GM12878 (cell line): ENCODE results near the gene TNFSF11. TPM values are rescaled to one million over a fixed set of nuclear protein-coding genes. Genes with fewer than 3 reads are reported as not detected.

Experiments used
- ATAC-seq: fragments of 200-7000 bp; cut with Tn5 transposase; 3 replicates; pipeline ENCODE4 v1.9.1; 2020; ENCODE audit warnings: mild to moderate bottlenecking, moderate library complexity
- BruUV-seq: library from RNA; stranded (reverse); fragments of 400-500 nt; replicated peaks from 2 replicates; lab custom pipeline; 2021; lab: Mats Ljungman, UMichigan
- CTCF ChIA-PET: fragments of 300-600 bp; sonication (Branson Sonifier 250); formaldehyde crosslinking; extraction: SDS; loops from one replicate; lab custom pipeline; 2021; ENCODE audit warnings: inconsistent platforms; lab: Yijun Ruan, JAX
- POLR2A ChIA-PET: fragments of 350-600 bp; formaldehyde crosslinking; extraction: SDS; loops from one replicate; lab custom pipeline; 2021; ENCODE audit warnings: inconsistent platforms; lab: Charles Lee
- RAD21 ChIA-PET: fragments of 300-600 bp; sonication (Branson Sonifier 250); formaldehyde crosslinking; loops from one replicate; lab custom pipeline; 2023; ENCODE audit warnings: antibody characterized with exemption; ENCODE audit not compliant: unreplicated experiment; lab: Charles Lee
- SMC1A ChIA-PET: fragments of 300-600 bp; sonication (Branson Sonifier 250); formaldehyde crosslinking; loops from one replicate; lab custom pipeline; 2023; ENCODE audit not compliant: unreplicated experiment, uncharacterized antibody; lab: Charles Lee
- DNase-seq: peaks from one replicate; pipeline ENCODE4 v3.0.0-alpha.2; 2011; ENCODE audit warnings: low read depth, low spot score
- FAIRE-seq: peaks from 3 replicates; lab custom pipeline; 2011; peaks lifted over from hg19 to GRCh38; lab: Jason Lieb, UNC
- H2AFZ ChIP-seq: 2 replicates; pipeline ENCODE4 v1.6.0; 2011; ENCODE audit warnings: low read depth, low read length, control low read depth; ENCODE audit not compliant: control insufficient read depth
- H3K27ac ChIP-seq: 2 replicates; pipeline ENCODE4 v1.5.1; 2011; ENCODE audit warnings: control low read depth; ENCODE audit not compliant: control insufficient read depth, insufficient read depth
- H3K27me3 ChIP-seq, 2 experiments: replicated peaks in 1 of 2; 2 replicates each; pipeline versions ENCODE4 v1.6.0 to v1.6.1; 2011; ENCODE audit warnings: low read length in 1 of 2; ENCODE audit not compliant: control insufficient read depth in 2 of 2, insufficient read depth in 2 of 2
- H3K36me3 ChIP-seq, 2 experiments: 2 replicates each; pipeline ENCODE4 v1.5.1; 2011; ENCODE audit warnings: low read length in 1 of 2; ENCODE audit not compliant: control insufficient read depth in 2 of 2, insufficient read depth in 2 of 2
- H3K4me1 ChIP-seq: 2 replicates; pipeline ENCODE4 v1.6.1; 2011; ENCODE audit warnings: mild to moderate bottlenecking, low read length, moderate library complexity, mixed read lengths; ENCODE audit not compliant: control insufficient read depth, insufficient read depth
- H3K4me2 ChIP-seq: 2 replicates; pipeline ENCODE4 v1.6.0; 2011; ENCODE audit warnings: control low read depth; ENCODE audit not compliant: control insufficient read depth, insufficient read depth
- H3K4me3 ChIP-seq: fragments of 200-600 bp; sonication (generic); 2 replicates; pipeline ENCODE4 v1.5.1; 2016
- H3K79me2 ChIP-seq: 2 replicates; pipeline ENCODE4 v1.6.0; 2011; ENCODE audit warnings: low read length; ENCODE audit not compliant: control insufficient read depth, insufficient read depth
- H3K9ac ChIP-seq: 2 replicates; pipeline ENCODE4 v1.8.0; 2011; ENCODE audit warnings: low read length, control low read depth, mixed read lengths; ENCODE audit not compliant: control insufficient read depth, insufficient read depth
- H3K9me3 ChIP-seq: replicated peaks from 3 replicates; pipeline ENCODE4 v1.5.1; 2011; ENCODE audit warnings: mild to moderate bottlenecking, low read length; ENCODE audit not compliant: control insufficient read depth, insufficient read depth
- H4K20me1 ChIP-seq: 2 replicates; pipeline ENCODE4 v1.6.0; 2011; ENCODE audit not compliant: control insufficient read depth, insufficient read depth
- HDAC6 ChIP-seq: fragments of 200-600 bp; sonication (generic); IDR thresholded peaks from one replicate; pipeline ENCODE4 v1.8.0; 2017; ENCODE audit warnings: antibody characterized with exemption; ENCODE audit not compliant: unreplicated experiment
- NFYA ChIP-seq: IDR thresholded peaks from 2 replicates; pipeline ENCODE4 v1.6.1; 2011; ENCODE audit warnings: low read depth, mild to moderate bottlenecking, low read length, improper control_type of control experiment, borderline replicate concordance
- NR2C2 ChIP-seq: IDR thresholded peaks from 2 replicates; pipeline ENCODE4 v1.6.1; 2011; ENCODE audit warnings: borderline replicate concordance, low read depth; ENCODE audit not compliant: control insufficient read depth, insufficient read length
- NR2F1 ChIP-seq: fragments of 450-650 bp; conservative IDR thresholded peaks from 2 replicates; pipeline ENCODE4 v1.6.1; 2017; ENCODE audit warnings: mild to moderate bottlenecking
- POLR2AphosphoS2 ChIP-seq: IDR thresholded peaks from 2 replicates; pipeline ENCODE4 v1.6.1; 2011; ENCODE audit warnings: low read depth, mild to moderate bottlenecking, low read length, improper control_type of control experiment, moderate library complexity
- POU2F2 ChIP-seq: IDR thresholded peaks from 3 replicates; pipeline ENCODE4 v1.6.1; 2011; ENCODE audit warnings: low read depth, mild to moderate bottlenecking, low read length, borderline replicate concordance
- SIX5 ChIP-seq: IDR thresholded peaks from 2 replicates; pipeline ENCODE4 v1.6.1; 2011; ENCODE audit warnings: mild to moderate bottlenecking, low read depth, low read length, moderate library complexity; ENCODE audit not compliant: severe bottlenecking
- SMAD1 ChIP-seq: fragments of 450-650 bp; IDR thresholded peaks from 2 replicates; pipeline ENCODE4 v1.6.1; 2018; ENCODE audit warnings: mild to moderate bottlenecking, low read depth; ENCODE audit not compliant: partially characterized antibody
- ZBED1 ChIP-seq: IDR thresholded peaks from 2 replicates; pipeline ENCODE4 v1.6.1; 2016; ENCODE audit warnings: borderline replicate concordance
- whole genome bisulfite sequencing: methylation state at CpG from one replicate; pipeline ENCODE4 v1.1.6; 2016; ENCODE audit warnings: low lambda C conversion rate; ENCODE audit not compliant: insufficient replicate concordance, insufficient coverage; ENCODE audit errors: missing lambda C conversion rate; 5-methylcytosine and 5-hydroxymethylcytosine counted together
- in situ Hi-C: fragments of 300-500 bp; cut with MboI; formaldehyde crosslinking; loops from 9 replicates; pipeline ENCODE4 v1.14.3; 2018; ENCODE audit warnings: mixed read lengths
- intact Hi-C: fragments of 100-400 bp; cut with micrococcal nuclease; formaldehyde crosslinking; loops from one replicate; pipeline ENCODE4 v1.14.2; 2022; ENCODE audit not compliant: unreplicated experiment
- polyA plus RNA-seq, 11 experiments: library from polyadenylated mRNA; depleted of rRNA in 4 of 11; unstranded in 6 of 11; stranded (reverse) in 5 of 11; fragments of >200 nt; fragmentation: Nextera tagmentation in 4 of 11; fragmentation: Illumina TruSeq in 1 of 11; extraction: Ambion mirVana in 4 of 11; extraction: Trizol in 1 of 11; gene quantifications; 1 replicate in 1 of 11; 2 replicates in 10 of 11; pipeline versions ENCODE4 v1.2.1 to v1.2.3, GENCODE V29; 2011 to 2016; ENCODE audit warnings: inconsistent platforms in 2 of 11, missing spikeins in 2 of 11, low read depth in 1 of 11
- total RNA-seq, 4 experiments: library from RNA; depleted of rRNA in 3 of 4; stranded (reverse); fragments of >200 nt in 3 of 4; fragmentation: Illumina TruSeq in 1 of 4; extraction: Trizol in 1 of 4; gene quantifications; 2 replicates each; pipeline versions ENCODE4 v1.2.1 to v1.2.3, GENCODE V29; 2013 to 2021
- TF ChIP-seq, protein P1 (sequence below): IDR thresholded peaks from 2 replicates; pipeline ENCODE4 v1.6.1; 2011; ENCODE audit warnings: low read depth, mild to moderate bottlenecking, low read length, moderate library complexity, borderline replicate concordance; ENCODE audit errors: extremely low read depth

TNFSF11 gene
- total and polyA plus RNA-seq, 10 of the 15 experiments (the other 5 are each of a cell fraction or from before 2014, with no cell fraction given): 0.86 to 14.8 (median 10.0) TPM

DNA sequence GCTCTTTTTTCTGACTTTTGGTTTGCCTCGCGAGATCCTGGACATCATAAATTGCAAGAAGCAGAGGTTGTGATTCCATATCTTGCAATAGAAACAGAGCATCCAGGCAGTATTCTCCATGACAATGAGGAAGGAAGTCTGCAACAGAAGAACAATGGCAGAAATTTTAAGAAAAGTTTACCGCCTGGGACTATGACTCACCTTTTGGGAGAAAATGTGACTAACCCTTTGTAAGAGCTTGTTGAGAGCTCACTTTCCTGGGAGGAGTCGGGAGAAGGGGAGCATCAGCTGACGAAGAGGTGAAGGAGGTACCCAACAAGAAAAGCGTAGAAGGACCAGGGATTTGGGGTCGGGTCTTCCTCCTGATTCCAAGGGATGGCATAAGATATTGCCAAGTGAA is 34.3 kb upstream of the TNFSF11 start:
- H3K27ac ChIP-seq: no peak overlapping the region
- H3K4me3 ChIP-seq: no peak overlapping the region
- 94% methylated on average over 7 of the region's 7 CpGs for WGBS
- peaks cover 3% of the 10 kb centered on the region for H3K9me3 ChIP-seq
- ChIA-PET CTCF (interaction anchor here (0.6 to 1.6 kb wide), 2 partner anchors 73 to 206 kb away, joined by 3 read pairs; no protein-coding TSS in a partner anchor), RAD21 (no interaction called here), SMC1A (interaction anchor here (0.6 to 1.5 kb wide), 4 partner anchors 8 to 28 kb away, joined by 3 to 5 read pairs (median 3); no protein-coding TSS in a partner anchor), POLR2A (no interaction called here)
- no peak overlapping the region for H2AFZ ChIP-seq
- TF ChIP-seq POU2F2 (no peak), ZBED1 (no peak), NFYA (no peak), NR2C2 (no peak), SIX5 (no peak), POLR2AphosphoS2 (no peak), NR2F1 (no peak), HDAC6 (no peak), SMAD1 (no peak)
- TF ChIP-seq, protein P1, sequence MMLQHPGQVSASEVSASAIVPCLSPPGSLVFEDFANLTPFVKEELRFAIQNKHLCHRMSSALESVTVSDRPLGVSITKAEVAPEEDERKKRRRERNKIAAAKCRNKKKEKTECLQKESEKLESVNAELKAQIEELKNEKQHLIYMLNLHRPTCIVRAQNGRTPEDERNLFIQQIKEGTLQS: no peak
- H3K4me1 ChIP-seq: no peaks in the 10 kb centered on the region
- intact Hi-C loops: no loop called here
- in situ Hi-C loops: no loop called here
- H4K20me1 ChIP-seq: no peaks in the 10 kb centered on the region
- no peaks in the 10 kb centered on the region for H3K27me3 ChIP-seq
- BruUV-seq: no TSS peak
- no peaks in the 10 kb centered on the region for H3K79me2 ChIP-seq
- no peak for FAIRE-seq
- H3K36me3 ChIP-seq: no peaks in the 10 kb centered on the region
- ATAC-seq: no peak
- no peak overlapping the region for H3K4me2 ChIP-seq
- no peak overlapping the region for H3K9ac ChIP-seq
- DNase-seq: no peak
